Measurements from ENCODE around the gene IKZF2.

IKZF2 gene

GRCh38 chr2:213089438-213089837 lies 62.0 kb downstream of the IKZF2 start:
- Histone ChIP-seq H3K27ac (no peak overlapping the region), H3K4me2 (no peak overlapping the region), H3K4me3 (IDR thresholded peaks at IDR 0.05; ENCODE audit: insufficient read depth, low read depth, low read length) (no peak overlapping the region), H2AFZ (ENCODE audit: low read depth) (no peak overlapping the region), H3K79me2 (ENCODE audit: insufficient read depth, low read depth) (no peaks in the 10 kb centered on the region), H3K36me3 (ENCODE audit: insufficient read depth) (no peaks in the 10 kb centered on the region), H3K4me1 (ENCODE audit: low read depth, poor library complexity, severe bottlenecking) (no peaks in the 10 kb centered on the region), H3K9ac (no peak overlapping the region), H3K27me3 (ENCODE audit: insufficient read depth, low read depth) (no peaks in the 10 kb centered on the region), H4K20me1 (ENCODE audit: insufficient read depth) (no peaks in the 10 kb centered on the region)
- TF ChIP-seq, protein P1, sequence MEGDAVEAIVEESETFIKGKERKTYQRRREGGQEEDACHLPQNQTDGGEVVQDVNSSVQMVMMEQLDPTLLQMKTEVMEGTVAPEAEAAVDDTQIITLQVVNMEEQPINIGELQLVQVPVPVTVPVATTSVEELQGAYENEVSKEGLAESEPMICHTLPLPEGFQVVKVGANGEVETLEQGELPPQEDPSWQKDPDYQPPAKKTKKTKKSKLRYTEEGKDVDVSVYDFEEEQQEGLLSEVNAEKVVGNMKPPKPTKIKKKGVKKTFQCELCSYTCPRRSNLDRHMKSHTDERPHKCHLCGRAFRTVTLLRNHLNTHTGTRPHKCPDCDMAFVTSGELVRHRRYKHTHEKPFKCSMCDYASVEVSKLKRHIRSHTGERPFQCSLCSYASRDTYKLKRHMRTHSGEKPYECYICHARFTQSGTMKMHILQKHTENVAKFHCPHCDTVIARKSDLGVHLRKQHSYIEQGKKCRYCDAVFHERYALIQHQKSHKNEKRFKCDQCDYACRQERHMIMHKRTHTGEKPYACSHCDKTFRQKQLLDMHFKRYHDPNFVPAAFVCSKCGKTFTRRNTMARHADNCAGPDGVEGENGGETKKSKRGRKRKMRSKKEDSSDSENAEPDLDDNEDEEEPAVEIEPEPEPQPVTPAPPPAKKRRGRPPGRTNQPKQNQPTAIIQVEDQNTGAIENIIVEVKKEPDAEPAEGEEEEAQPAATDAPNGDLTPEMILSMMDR (conservative IDR thresholded peaks at IDR 0.05; ENCODE audit: low read depth, low read length), result no peak

DNA sequence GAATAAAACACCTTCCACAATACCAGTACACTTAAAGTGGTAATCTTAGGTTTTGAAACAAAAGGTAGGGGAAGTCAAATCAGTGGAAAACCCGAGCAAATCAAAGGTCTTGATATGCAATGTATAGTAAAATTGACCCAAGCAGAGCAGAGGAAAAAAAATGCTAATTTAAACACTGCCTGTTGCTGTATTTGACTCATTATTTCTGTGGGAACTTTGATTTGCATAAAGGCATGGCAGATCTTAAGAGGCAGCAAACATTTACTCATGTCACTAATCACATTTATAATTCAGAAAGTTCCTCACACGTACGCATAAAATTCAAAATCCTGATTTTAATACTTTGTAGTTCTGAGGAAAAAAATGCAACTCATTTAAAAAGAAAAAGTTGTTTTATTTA lies 64.4 kb downstream of the IKZF2 start:
- Histone ChIP-seq H3K4me1 (ENCODE audit: low read depth, poor library complexity, severe bottlenecking) (no peaks in the 10 kb centered on the region), H3K27me3 (ENCODE audit: insufficient read depth, low read depth) (no peaks in the 10 kb centered on the region), H3K4me3 (IDR thresholded peaks at IDR 0.05; ENCODE audit: insufficient read depth, low read depth, low read length) (no peak overlapping the region), H4K20me1 (ENCODE audit: insufficient read depth) (no peaks in the 10 kb centered on the region), H3K36me3 (ENCODE audit: insufficient read depth) (no peaks in the 10 kb centered on the region), H3K27ac (no peak overlapping the region), H3K9ac (no peak overlapping the region), H3K79me2 (ENCODE audit: insufficient read depth, low read depth) (no peaks in the 10 kb centered on the region), H3K4me2 (no peak overlapping the region), H2AFZ (ENCODE audit: low read depth) (no peak overlapping the region)
- TF ChIP-seq, protein P1 (conservative IDR thresholded peaks at IDR 0.05; ENCODE audit: low read depth, low read length), result no peak

GRCh38 chr2:213086571-213086970 lies 64.8 kb downstream of the IKZF2 start:
- no peaks in the 10 kb centered on the region for H3K79me2 ChIP-seq (ENCODE audit: insufficient read depth, low read depth)
- H2AFZ ChIP-seq (ENCODE audit: low read depth), result no peak overlapping the region
- H3K27me3 ChIP-seq (ENCODE audit: insufficient read depth, low read depth), result no peaks in the 10 kb centered on the region
- TF ChIP-seq, protein P1 (conservative IDR thresholded peaks at IDR 0.05; ENCODE audit: low read depth, low read length), result no peak
- no peak overlapping the region for H3K27ac ChIP-seq
- no peaks in the 10 kb centered on the region for H3K4me1 ChIP-seq (ENCODE audit: low read depth, poor library complexity, severe bottlenecking)
- H3K4me3 ChIP-seq (IDR thresholded peaks at IDR 0.05; ENCODE audit: insufficient read depth, low read depth, low read length), result no peak overlapping the region
- no peak overlapping the region for H3K9ac ChIP-seq
- H3K36me3 ChIP-seq (ENCODE audit: insufficient read depth), result no peaks in the 10 kb centered on the region
- no peak overlapping the region for H3K4me2 ChIP-seq
- no peaks in the 10 kb centered on the region for H4K20me1 ChIP-seq (ENCODE audit: insufficient read depth)

- TF ChIP-seq, protein P1 (conservative IDR thresholded peaks at IDR 0.05; ENCODE audit: low read depth, low read length), result no peak
- Histone ChIP-seq H3K27ac (no peak overlapping the region), H3K4me3 (IDR thresholded peaks at IDR 0.05; ENCODE audit: insufficient read depth, low read depth, low read length) (no peak overlapping the region)
Measured at GRCh38 chr2:213086050-213086449, 65.4 kb downstream of the IKZF2 start.

More at GRCh38 chr2:213086050-213086449, 65.4 kb downstream of the IKZF2 start:
- Histone ChIP-seq H3K4me1 (ENCODE audit: low read depth, poor library complexity, severe bottlenecking) (no peaks in the 10 kb centered on the region), H3K4me2 (no peak overlapping the region), H3K36me3 (ENCODE audit: insufficient read depth) (no peaks in the 10 kb centered on the region), H4K20me1 (ENCODE audit: insufficient read depth) (no peaks in the 10 kb centered on the region), H3K79me2 (ENCODE audit: insufficient read depth, low read depth) (no peaks in the 10 kb centered on the region), H3K9ac (no peak overlapping the region), H2AFZ (ENCODE audit: low read depth) (no peak overlapping the region), H3K27me3 (ENCODE audit: insufficient read depth, low read depth) (no peaks in the 10 kb centered on the region)
